Measurements from ENCODE around the gene ACAP3.

Gene ACAP3

GRCh38 chr1:1242461-1243265, 65.1 kb downstream of the ACAP3 start:
- DNase-seq: no peak

Data from NCI-H2227 treated with DMSO at 0.1 percent for 48 hours (cell line).